ENCODE results near the gene BCAS4.

The BCAS4 gene

DNA sequence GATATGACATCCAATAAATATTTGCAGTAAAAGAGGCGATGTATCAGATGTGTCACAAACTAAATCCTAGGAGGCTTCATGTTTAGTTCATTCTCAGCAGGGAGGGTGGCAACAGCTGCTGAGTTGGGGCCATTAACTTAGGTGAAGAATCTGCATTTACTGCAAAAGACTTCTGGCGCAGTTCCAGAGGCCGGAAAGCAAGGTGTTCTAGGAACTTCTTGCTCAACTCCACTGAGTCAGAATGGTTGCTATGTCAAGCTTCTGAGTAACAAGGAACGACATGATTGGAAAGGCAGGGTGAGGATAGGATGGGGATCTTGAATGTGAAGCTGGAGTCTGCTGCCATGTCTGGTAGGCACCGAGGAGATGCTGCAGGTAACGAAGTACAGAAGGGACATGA lies 124.7 kb downstream of the BCAS4 start:
- no peak for DNase-seq

GRCh38 chr20:50920997-50921396 lies 126.1 kb downstream of the BCAS4 start:
- no peak for DNase-seq

GRCh38 chr20:50921803-50922501 lies 127.1 kb downstream of the BCAS4 start:
- DNase-seq, result no peak

DNA sequence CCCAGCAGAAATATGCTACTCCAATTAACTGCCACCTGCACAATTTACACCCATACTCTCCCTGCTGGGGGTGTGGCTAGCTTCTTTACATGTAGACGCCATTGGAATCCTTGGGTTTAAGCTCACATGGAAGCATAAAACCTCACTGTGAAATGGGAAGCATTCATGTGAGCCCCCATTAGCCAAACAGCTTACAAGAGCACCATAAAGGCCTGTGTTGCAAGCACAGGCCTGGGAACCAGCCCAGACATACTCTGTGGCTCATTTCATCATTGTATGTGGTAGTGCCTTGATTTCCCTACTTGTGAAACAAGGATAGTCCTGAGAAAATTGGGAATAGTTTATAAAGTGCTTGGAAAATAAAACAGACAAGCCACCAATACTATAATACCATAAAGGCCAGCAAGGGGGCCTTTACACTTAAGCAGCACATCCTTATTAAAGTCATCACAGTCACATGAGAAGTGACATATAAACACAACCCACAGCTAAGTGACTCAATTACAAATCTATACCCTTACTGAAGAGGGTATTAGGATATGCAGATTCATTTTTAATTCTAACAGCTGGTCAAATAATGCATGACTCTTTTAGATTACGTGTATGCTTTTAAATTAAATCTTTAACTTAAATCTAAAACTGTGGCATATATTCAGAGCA lies 129.5 kb downstream of the BCAS4 start:
- no peak for DNase-seq

DNA sequence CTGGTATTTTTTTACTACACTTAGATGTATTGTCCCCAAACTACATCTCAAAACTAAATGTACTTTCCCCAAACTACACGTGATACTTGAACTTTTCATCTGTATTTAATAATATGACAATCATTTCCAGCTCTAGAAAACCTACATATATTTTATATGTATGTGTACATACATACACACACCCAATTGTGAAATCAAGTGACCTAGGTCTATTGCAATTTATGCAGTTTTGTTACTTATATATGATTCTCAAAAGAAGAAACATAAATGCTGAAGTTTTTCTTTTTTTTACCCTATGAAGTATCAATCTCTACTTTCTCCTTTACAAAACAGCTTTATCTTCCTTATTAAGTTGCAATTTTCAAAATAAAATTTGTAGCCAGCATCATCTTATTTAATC lies 131.7 kb downstream of the BCAS4 start:
- no peak for DNase-seq

Data from NCI-H526 (cell line).